ENCODE results near the gene EFCAB9.

- TF ChIP-seq, protein P1, sequence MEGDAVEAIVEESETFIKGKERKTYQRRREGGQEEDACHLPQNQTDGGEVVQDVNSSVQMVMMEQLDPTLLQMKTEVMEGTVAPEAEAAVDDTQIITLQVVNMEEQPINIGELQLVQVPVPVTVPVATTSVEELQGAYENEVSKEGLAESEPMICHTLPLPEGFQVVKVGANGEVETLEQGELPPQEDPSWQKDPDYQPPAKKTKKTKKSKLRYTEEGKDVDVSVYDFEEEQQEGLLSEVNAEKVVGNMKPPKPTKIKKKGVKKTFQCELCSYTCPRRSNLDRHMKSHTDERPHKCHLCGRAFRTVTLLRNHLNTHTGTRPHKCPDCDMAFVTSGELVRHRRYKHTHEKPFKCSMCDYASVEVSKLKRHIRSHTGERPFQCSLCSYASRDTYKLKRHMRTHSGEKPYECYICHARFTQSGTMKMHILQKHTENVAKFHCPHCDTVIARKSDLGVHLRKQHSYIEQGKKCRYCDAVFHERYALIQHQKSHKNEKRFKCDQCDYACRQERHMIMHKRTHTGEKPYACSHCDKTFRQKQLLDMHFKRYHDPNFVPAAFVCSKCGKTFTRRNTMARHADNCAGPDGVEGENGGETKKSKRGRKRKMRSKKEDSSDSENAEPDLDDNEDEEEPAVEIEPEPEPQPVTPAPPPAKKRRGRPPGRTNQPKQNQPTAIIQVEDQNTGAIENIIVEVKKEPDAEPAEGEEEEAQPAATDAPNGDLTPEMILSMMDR (IDR thresholded peaks at IDR 0.05): no peak
- TF ChIP-seq POLR2A (IDR thresholded peaks at IDR 0.05; ENCODE audit: low read depth) (no peak), POLR2AphosphoS5 (IDR thresholded peaks at IDR 0.05) (no peak), EP300 (IDR thresholded peaks at IDR 0.05) (no peak)
These were observed 1.2 kb downstream of the EFCAB9 start for GRCh38 chr5:172194985-172195774.

Data from esophagus muscularis mucosa (tissue), 4 donors.